ENCODE measurements around the gene TP53TG5.

TP53TG5 gene

DNA sequence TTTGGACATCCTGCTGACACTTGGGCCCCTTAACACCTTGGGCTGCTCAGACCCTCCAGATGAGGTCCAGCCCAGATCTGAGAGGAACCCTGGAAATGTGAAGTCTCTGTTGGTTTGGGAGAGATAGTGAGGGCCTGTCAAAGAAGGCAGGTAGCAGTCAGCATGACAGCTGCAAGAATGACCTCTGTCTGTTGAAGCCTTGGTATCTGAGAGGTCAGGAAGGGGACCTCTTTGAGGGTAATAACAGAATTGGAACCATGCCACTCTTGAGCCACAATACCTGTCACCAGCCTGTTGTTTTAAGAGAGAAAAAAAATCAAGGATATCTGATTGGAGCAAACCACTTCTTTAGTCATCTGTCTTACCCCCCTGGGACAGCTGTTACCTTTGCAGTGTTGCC lies 11.0 kb downstream of the TP53TG5 start:
- FAIRE-seq (no peak), DNase-seq (ENCODE audit: insufficient read length, low spot score) (no peak)
- TF ChIP-seq POLR2A (IDR thresholded peaks at IDR 0.05; ENCODE audit: low read depth, low read length), result no peak

DNA sequence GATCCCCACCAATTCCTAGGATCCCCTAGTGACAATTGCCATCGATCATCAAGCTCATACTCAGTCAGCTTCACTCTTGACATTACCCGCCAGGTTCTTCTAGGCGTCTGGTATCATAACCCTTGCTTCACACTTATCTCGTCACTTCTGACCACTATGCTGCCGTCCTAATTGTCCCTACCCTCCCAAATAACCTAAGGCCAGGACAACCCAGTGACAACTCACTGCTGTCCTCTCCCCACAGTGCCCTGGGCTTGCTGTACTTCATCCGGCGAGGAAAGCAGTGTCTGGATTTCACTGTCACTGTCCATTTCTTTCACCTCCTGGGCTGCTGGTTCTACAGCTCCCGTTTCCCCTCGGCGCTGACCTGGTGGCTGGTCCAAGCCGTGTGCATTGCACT lies 11.5 kb downstream of the TP53TG5 start:
- FAIRE-seq, result no peak
- no peak for DNase-seq (ENCODE audit: insufficient read length, low spot score)
- TF ChIP-seq POLR2A (IDR thresholded peaks at IDR 0.05; ENCODE audit: low read depth, low read length), result no peak

DNA sequence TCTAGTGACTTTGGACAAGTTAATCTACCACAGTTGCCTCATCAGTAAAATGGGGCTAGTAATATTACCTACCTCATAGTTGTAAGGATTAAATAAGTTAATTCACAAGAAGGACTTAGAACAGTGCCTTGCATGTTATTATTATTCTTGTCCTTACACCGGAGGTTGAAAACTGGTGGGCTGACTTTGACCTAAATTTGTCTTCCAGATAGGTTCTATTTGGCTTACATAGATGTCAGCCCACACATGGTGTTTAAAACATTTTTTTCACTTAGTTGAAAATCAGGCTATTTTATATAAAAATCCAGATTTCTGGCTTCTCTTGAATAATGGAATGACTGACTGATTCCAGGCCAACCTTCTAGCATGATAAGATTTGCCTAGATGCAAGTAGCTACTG lies 11.9 kb downstream of the TP53TG5 start:
- DNase-seq (ENCODE audit: insufficient read length, low spot score) (no peak), FAIRE-seq (no peak)
- TF ChIP-seq POLR2A (IDR thresholded peaks at IDR 0.05; ENCODE audit: low read depth, low read length), result no peak

DNA sequence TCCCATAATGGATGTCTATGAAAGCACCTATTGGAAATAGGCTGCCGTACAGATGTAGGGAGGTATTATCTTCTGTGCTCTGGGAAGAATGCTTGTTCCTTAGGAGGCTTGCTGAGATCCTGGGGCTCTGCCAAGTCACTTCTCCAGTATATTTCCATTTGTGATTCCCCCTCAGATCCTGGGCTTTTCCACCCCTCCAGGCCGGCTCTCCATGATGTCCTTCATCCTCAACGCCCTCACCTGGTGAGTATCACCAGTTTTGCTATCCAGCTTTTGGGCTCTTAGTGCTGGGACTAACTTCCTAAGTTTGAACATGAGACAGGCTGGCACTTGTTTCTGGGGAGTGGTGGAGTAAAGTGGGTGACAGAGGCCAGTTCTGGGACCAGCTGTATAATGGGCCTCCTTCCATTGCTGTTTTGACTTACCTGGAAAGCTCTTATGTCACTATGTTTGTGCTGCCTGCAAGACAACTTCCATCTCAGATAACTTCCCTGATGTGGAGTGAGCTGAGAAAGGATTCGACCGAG lies 12.6 kb downstream of the TP53TG5 start:
- FAIRE-seq, result no peak

DNA sequence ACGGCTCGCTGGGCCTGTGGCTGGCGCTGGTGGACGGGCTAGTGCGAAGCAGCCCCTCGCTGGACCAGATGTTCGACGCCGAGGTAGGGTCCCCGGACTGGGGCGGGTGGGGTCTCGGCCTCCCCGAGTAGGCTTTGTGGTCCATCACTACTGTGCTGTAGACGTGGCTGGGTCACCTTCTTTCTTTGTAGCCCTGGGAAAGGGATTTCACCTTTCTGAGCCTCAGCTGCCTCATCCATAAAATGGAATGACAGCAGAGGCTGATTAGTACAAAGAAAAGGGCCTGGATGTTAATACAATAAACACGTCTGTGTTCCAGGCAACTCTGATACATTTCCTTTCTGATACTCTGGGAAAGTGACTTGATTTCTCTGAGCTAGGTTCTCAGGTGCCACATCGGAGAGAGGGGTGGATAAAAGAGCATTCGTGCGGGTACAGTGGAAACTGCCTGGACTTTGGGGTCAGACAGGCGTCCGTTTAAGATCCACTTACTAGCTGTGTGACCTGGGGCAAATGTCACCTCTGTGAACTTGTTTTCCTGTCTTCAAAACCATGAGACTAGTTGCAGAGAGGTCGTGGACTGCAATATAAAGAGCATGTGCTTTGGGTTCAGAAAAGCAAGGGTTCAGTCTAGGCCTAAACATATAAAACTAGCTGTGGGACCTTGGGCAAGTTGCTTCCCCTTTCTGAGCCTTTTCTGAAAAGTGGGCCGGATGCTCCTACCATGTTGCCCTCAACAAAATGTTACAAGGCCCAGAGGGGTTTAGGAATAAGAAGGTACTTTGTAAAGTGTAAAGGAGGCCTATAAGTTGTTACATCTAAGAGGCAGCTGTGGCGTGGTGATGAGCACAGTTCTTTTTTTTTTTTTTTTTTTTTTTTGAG lies 14.3 kb downstream of the TP53TG5 start:
- DNase-seq (ENCODE audit: insufficient read length, low spot score) (no peak), FAIRE-seq (no peak)
- no peak for TF ChIP-seq POLR2A (IDR thresholded peaks at IDR 0.05; ENCODE audit: low read depth, low read length)

More for the DNA sequence above, 12.6 kb downstream of the TP53TG5 start:
- DNase-seq (ENCODE audit: insufficient read length, low spot score), result no peak
- no peak for TF ChIP-seq POLR2A (IDR thresholded peaks at IDR 0.05; ENCODE audit: low read depth, low read length)

DNA sequence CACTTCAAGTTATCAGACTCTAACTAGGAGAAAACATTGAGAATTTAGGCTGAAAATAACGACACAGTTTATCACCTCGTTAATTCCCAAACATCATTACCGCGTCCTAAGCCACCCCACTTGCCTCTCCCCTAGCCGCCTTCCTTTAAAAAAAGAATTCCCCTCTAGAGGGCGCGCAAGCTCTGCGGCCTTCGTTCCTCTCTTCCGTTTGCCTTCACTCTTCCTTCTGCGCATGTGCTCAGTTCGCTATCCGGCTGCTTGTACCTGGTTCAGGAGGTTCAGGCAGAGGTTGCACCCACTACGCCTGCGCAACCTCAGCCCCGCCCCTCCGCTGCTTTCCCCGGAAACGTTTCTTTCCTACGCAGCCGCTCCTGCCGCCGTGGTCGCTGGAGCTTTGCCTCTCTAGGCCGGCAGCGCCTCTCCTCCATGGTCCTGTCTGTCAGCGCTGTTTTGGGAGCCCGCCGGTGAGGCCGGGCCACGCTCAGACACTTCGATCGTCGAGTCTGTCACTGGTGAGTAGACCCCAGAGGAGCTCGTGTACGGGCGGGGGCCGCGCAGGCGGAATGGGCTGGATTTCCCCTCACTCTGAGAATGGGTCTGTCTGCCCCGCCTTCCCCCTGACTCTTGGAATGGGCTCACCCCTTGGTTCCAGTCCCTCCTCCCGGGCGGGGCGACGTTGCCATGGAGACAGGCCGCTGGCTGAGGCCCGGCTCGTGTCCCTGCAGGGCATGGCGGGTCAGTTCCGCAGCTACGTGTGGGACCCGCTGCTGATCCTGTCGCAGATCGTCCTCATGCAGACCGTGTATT lies 15.1 kb downstream of the TP53TG5 start, which contains the start of gene SYS1:
SYS1 (plus strand) TSS at position 353 of the 807 bp plus-strand sequence; CDS start at position 729, 376 bp downstream.
- peak; percentile 95 for DNase-seq (ENCODE audit: insufficient read length, low spot score)
- TF ChIP-seq POLR2A (IDR thresholded peaks at IDR 0.05; ENCODE audit: low read depth, low read length), result peak; percentile 73
- FAIRE-seq, result peak; percentile 15

DNA sequence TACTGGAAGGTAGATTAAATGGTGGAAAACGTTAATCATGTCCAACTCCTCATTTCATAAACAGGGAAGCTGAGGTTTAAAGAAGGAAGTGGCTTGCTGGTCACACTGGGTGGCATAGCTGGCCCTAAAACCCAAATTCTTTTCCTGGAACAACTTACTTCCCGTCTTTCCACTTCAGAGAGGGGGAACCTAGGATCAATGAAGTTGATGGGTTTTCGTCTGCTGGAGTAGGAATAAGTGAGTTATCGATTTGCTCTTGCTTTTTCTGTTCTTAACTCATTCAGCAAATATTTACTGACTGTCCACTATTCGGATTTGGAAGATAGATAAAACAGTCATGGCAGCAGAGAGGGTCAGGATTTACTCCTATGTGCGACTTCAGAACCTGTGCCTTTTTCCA lies 16.3 kb downstream of the TP53TG5 start:
- TF ChIP-seq POLR2A (IDR thresholded peaks at IDR 0.05; ENCODE audit: low read depth, low read length), result no peak
- no peak for DNase-seq (ENCODE audit: insufficient read length, low spot score)

DNA sequence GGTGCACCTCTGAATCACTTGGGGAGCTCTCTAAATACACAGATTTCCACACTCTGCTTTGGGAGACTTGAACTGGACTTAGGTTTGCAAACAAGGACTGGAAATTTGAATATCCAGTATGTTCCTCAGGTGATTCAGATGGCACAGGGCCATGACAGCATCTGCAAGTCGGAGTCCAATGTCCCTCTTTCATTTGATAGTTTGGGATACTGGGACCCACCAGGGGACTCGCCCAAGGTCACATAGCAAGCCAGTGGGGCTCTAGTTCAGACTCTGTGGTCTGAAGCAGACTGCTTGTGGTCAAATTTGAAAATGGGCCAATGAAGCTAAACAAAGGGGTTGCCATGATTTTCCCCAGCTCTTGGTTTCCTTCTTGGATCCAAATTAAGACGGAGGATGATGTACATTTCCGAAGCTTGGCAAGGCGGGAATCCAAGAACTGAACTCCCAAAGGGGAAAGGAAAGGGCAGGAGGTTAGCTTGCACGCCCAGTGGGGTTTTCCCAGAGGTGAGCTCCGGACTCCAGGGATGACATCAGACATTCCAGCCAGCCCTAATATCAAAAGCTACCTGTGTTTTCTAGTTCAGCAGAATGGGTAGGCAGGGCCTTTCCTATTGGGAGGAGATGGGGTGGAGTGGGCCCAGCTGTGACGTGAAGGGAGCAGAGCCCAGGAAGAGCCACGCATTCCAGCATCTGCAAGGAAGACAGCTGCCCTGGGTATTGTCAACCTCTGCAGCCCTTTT lies 18.5 kb downstream of the TP53TG5 start:
- FAIRE-seq (no peak), DNase-seq (ENCODE audit: insufficient read length, low spot score) (no peak)
- no peak for TF ChIP-seq POLR2A (IDR thresholded peaks at IDR 0.05; ENCODE audit: low read depth, low read length)

More for the DNA sequence above, 16.3 kb downstream of the TP53TG5 start:
- FAIRE-seq, result no peak

DNA sequence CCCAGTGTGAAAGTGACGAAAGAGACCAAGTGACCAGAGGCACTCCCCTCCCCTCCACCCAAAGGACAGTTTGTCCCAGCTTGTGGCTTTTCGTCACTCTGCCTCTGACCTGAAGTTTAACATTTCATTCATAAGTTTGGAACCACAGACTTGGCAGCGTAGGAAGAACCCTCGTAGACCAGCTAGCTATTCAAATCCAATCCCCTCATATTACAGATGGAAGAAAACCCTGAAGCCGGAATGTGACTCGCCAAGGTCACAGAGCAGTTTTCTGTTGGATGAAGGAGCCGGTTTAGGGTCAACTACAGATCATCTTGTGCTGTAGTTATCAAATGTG lies 19.1 kb downstream of the TP53TG5 start:
- no peak for TF ChIP-seq POLR2A (IDR thresholded peaks at IDR 0.05; ENCODE audit: low read depth, low read length)
- DNase-seq (ENCODE audit: insufficient read length, low spot score) (no peak), FAIRE-seq (no peak)

DNA sequence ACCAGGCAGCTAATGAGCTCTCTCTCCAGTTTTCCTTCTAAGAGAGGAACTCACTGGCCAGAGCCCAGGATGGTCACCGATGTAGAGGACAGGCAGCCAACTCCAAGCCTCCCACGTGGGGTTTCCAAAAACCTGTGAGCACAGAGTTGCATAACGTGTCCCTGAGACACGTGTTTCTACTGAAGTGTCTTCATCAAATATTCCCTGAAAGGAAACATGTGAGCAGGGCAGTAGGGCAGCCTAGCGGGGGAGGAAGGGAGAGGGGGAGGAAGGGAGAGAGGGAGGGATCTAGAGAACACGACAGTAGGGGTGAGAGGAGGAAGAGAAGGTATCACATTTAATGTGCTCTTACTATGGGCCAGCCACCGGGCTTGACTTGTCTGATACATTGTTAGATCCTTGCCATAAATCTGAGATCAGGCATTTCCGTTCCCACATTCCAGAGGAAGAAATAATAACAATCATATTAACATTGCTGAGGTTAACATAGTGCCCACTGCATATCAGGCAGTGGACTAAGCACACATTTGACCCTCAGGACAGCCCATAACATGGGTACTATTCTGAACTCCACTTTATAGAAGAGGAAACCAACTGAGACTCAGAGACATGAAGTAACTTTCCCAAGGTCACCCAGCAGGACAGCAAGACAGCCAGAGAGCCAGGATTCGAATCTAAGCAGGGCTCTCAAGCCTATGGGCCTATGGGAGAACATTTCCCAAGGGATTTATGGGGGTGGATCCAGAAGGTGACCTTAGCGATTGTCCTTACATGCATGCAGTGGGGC lies 19.6 kb downstream of the TP53TG5 start:
- no peak for TF ChIP-seq POLR2A (IDR thresholded peaks at IDR 0.05; ENCODE audit: low read depth, low read length)
- DNase-seq (ENCODE audit: insufficient read length, low spot score) (no peak), FAIRE-seq (no peak)

DNA sequence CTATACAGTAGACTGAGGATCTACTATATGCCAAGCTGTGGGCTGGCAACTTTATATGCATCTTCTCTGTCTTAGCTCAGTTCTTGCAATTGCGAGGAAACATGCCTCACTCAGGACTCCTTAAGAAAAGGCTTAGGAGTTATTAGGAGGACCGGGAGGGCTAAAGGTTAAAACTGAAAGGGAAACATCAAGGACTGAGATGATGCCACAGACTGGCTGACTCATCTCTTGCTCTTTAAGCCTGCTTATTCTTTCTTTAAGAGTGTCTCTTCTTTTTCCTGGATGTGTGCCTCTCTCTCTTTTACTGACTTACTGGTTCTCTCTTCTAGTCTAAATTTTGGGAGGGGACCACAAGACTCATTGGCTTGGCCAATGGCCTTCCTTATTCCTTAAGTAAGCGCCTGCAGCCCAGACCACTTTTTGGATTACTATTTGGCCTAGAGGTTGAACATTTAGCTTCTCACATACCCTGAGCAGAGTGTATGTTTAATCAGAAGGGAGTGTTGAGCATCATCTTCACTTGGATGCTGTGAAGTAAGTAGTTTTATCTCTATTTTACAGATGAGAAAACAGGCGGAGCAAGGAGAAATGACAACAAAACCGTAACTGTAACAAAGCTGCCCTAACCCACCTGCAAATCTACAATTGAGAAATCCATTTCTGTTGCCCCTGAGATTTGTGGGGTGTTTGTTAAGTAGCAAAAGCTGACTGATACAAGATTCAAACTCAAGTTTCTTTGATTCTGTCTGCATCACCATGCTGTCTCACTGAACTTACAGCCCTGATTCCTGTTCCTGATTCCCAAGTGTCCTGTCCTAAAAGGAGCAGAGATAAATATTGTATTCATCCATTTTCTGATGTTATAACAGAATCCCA lies 22.7 kb downstream of the TP53TG5 start:
- TF ChIP-seq POLR2A (IDR thresholded peaks at IDR 0.05; ENCODE audit: low read depth, low read length), result no peak
- peak; percentile 59 for DNase-seq (ENCODE audit: insufficient read length, low spot score)
- no peak for FAIRE-seq

Data from H54 (cell line).